ENCODE results near the gene C1orf35.

C1orf35 gene

GRCh38 chr1:228147768-228148167 is 44.6 kb upstream of the C1orf35 start:
- no peak for TF ChIP-seq ZBTB7A (IDR thresholded peaks at IDR 0.05; ENCODE audit: low read depth)
- TF ChIP-seq TEAD4 (IDR thresholded peaks at IDR 0.05): no peak

DNA sequence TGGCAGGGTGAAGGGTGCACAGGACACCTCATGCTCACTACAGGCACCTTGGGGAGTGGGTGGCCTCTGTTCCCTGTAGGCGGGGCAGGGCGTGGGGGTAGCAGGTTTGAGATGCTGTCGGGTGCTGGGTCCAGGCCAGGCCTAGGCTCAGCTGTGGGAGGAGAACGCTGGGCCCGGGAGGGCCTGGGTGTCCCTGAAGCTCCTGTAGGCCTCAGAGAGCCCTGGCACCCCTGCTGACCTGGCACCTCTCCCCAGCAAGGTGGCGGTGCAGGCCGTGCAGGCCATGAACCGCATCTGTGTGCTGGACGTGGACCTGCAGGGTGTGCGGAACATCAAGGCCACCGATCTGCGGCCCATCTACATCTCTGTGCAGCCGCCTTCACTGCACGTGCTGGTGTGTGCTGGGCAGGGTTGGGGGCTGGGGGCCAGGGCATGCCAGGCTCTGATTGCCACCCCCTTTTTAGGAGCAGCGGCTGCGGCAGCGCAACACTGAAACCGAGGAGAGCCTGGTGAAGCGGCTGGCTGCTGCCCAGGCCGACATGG is 44.1 kb upstream of the C1orf35 start:
- TF ChIP-seq YY1 (IDR thresholded peaks at IDR 0.05; ENCODE audit: low read depth) (no peak), CEBPB (IDR thresholded peaks at IDR 0.05) (no peak), ZBTB7A (IDR thresholded peaks at IDR 0.05; ENCODE audit: low read depth) (no peak), CREB1 (IDR thresholded peaks at IDR 0.05; ENCODE audit: low read depth) (no peak), REST (IDR thresholded peaks at IDR 0.05; ENCODE audit: low read depth) (no peak), USF1 (IDR thresholded peaks at IDR 0.05) (no peak), FOXM1 (IDR thresholded peaks at IDR 0.05; ENCODE audit: borderline replicate concordance, low read depth) (no peak), EGR1 (IDR thresholded peaks at IDR 0.05) (no peak), NFIC (IDR thresholded peaks at IDR 0.05) (no peak), MAX (IDR thresholded peaks at IDR 0.05) (no peak), EP300 (IDR thresholded peaks at IDR 0.05; ENCODE audit: borderline replicate concordance) (no peak), RAD21 (IDR thresholded peaks at IDR 0.05; ENCODE audit: low read depth) (no peak), TEAD4 (IDR thresholded peaks at IDR 0.05) (no peak)

- TF ChIP-seq YY1 (IDR thresholded peaks at IDR 0.05; ENCODE audit: low read depth): no peak
- TF ChIP-seq NFIC (IDR thresholded peaks at IDR 0.05): no peak
- no peak for TF ChIP-seq REST (IDR thresholded peaks at IDR 0.05; ENCODE audit: low read depth)
- TF ChIP-seq FOXM1 (IDR thresholded peaks at IDR 0.05; ENCODE audit: borderline replicate concordance, low read depth): no peak
- no peak for TF ChIP-seq ZBTB7A (IDR thresholded peaks at IDR 0.05; ENCODE audit: low read depth)
- TF ChIP-seq TEAD4 (IDR thresholded peaks at IDR 0.05): no peak
- no peak for TF ChIP-seq TAF1 (IDR thresholded peaks at IDR 0.05; ENCODE audit: low read depth)
- no peak for TF ChIP-seq MAX (IDR thresholded peaks at IDR 0.05)
- TF ChIP-seq EP300 (IDR thresholded peaks at IDR 0.05; ENCODE audit: borderline replicate concordance): no peak
- TF ChIP-seq CREB1 (IDR thresholded peaks at IDR 0.05; ENCODE audit: low read depth): no peak
- no peak for TF ChIP-seq TCF12 (IDR thresholded peaks at IDR 0.05; ENCODE audit: low read depth)
- no peak for TF ChIP-seq CEBPB (IDR thresholded peaks at IDR 0.05)
- no peak for TF ChIP-seq USF1 (IDR thresholded peaks at IDR 0.05)
- no peak for TF ChIP-seq RAD21 (IDR thresholded peaks at IDR 0.05; ENCODE audit: low read depth)
- no peak for TF ChIP-seq EGR1 (IDR thresholded peaks at IDR 0.05)
These were observed 43.5 kb upstream of the C1orf35 start for GRCh38 chr1:228146417-228147150.

GRCh38 chr1:228145463-228146416 is 42.6 kb upstream of the C1orf35 start:
- no peak for TF ChIP-seq TCF12 (IDR thresholded peaks at IDR 0.05; ENCODE audit: low read depth)
- TF ChIP-seq FOXM1 (IDR thresholded peaks at IDR 0.05; ENCODE audit: borderline replicate concordance, low read depth): no peak
- no peak for TF ChIP-seq USF1 (IDR thresholded peaks at IDR 0.05)
- TF ChIP-seq TAF1 (IDR thresholded peaks at IDR 0.05; ENCODE audit: low read depth): no peak
- TF ChIP-seq REST (IDR thresholded peaks at IDR 0.05; ENCODE audit: low read depth): no peak
- TF ChIP-seq RAD21 (IDR thresholded peaks at IDR 0.05; ENCODE audit: low read depth): no peak

Measured in Ishikawa (cell line).